Measurements from ENCODE around the gene SPATA13. TPM values are rescaled to one million over a fixed set of nuclear protein-coding genes. Genes with fewer than 3 reads are reported as not detected.

Gene SPATA13
- total RNA-seq, 2 donors from 2014 or later: 19.4 to 24.8 TPM

GRCh38 chr13:24217601-24218281 lies 57.2 kb downstream of the SPATA13 start:
- Mint-ChIP-seq H3K36me3 (ENCODE audit: low read depth) (peaks cover 7% of the 10 kb centered on the region), H3K9me3 (no peaks in the 10 kb centered on the region), H3K4me1 (peaks cover 31% of the 10 kb centered on the region), H3K27ac (peak overlapping the region; percentile 72), H3K4me3 (no peak overlapping the region), H3K27me3 (ENCODE audit: insufficient read depth) (no peaks in the 10 kb centered on the region)
- H3K9ac ChIP-seq (ENCODE audit: extremely low read depth, low read length, poor library complexity, severe bottlenecking): no peak overlapping the region
- H3K4me1 ChIP-seq (ENCODE audit: control insufficient read depth, insufficient read depth, low read length): peaks cover 7% of the 10 kb centered on the region
- H3K27me3 ChIP-seq (ENCODE audit: control insufficient read depth, insufficient read depth, low read length, poor library complexity, severe bottlenecking): no peaks in the 10 kb centered on the region
- 85 to 100% methylated on average over 3 to 6 of the region's 6 CpGs for WGBS, 2 experiments (ENCODE audit: insufficient coverage in 1 of 2, insufficient read length in 1 of 2)
- H3K4me3 ChIP-seq (ENCODE audit: low read length): no peak overlapping the region
- H3K27ac ChIP-seq (ENCODE audit: low read depth, low read length): no peak overlapping the region
- H3K9me3 ChIP-seq (ENCODE audit: control insufficient read depth, low read length): no peaks in the 10 kb centered on the region
- TF ChIP-seq CTCF (conservative IDR thresholded peaks at IDR 0.05): no peak
- peak; percentile 67 for DNase-seq
- no peaks in the 10 kb centered on the region for H3K36me3 ChIP-seq (ENCODE audit: control insufficient read depth, insufficient read depth, low read length)

- no peak overlapping the region for H3K9ac ChIP-seq (ENCODE audit: extremely low read depth, low read length, poor library complexity, severe bottlenecking)
- H3K27ac Mint-ChIP-seq: peak overlapping the region; percentile 72
- H3K36me3 Mint-ChIP-seq (ENCODE audit: low read depth): peaks cover 7% of the 10 kb centered on the region
Observed at GRCh38 chr13:24218338-24218737, 57.8 kb downstream of the SPATA13 start.

GRCh38 chr13:24218977-24219376 lies 58.5 kb downstream of the SPATA13 start:
- Histone ChIP-seq H3K27me3 (ENCODE audit: control insufficient read depth, insufficient read depth, low read length, poor library complexity, severe bottlenecking) (no peaks in the 10 kb centered on the region), H3K4me1 (ENCODE audit: control insufficient read depth, insufficient read depth, low read length) (peaks cover 6% of the 10 kb centered on the region), H3K27ac (ENCODE audit: low read depth, low read length) (no peak overlapping the region), H3K36me3 (ENCODE audit: control insufficient read depth, insufficient read depth, low read length) (no peaks in the 10 kb centered on the region), H3K9ac (ENCODE audit: extremely low read depth, low read length, poor library complexity, severe bottlenecking) (no peak overlapping the region), H3K4me3 (ENCODE audit: low read length) (no peak overlapping the region), H3K9me3 (ENCODE audit: control insufficient read depth, low read length) (no peaks in the 10 kb centered on the region)
- 98 to 100% methylated on average over 1 to 2 of the region's 2 CpGs for WGBS, 2 experiments (ENCODE audit: insufficient coverage in 1 of 2, insufficient read length in 1 of 2)
- peaks cover 8% of the 10 kb centered on the region for H3K36me3 Mint-ChIP-seq (ENCODE audit: low read depth)
- H3K27me3 Mint-ChIP-seq (ENCODE audit: insufficient read depth): no peaks in the 10 kb centered on the region
- no peaks in the 10 kb centered on the region for H3K9me3 Mint-ChIP-seq
- no peak for DNase-seq
- peaks cover 28% of the 10 kb centered on the region for H3K4me1 Mint-ChIP-seq
- TF ChIP-seq CTCF (conservative IDR thresholded peaks at IDR 0.05): no peak
- no peak overlapping the region for H3K27ac Mint-ChIP-seq
- no peak overlapping the region for H3K4me3 Mint-ChIP-seq

More at GRCh38 chr13:24218338-24218737, 57.8 kb downstream of the SPATA13 start:
- DNase-seq: no peak
- no peak overlapping the region for H3K27ac ChIP-seq (ENCODE audit: low read depth, low read length)
- Mint-ChIP-seq H3K27me3 (ENCODE audit: insufficient read depth) (no peaks in the 10 kb centered on the region), H3K4me3 (no peak overlapping the region), H3K4me1 (peaks cover 28% of the 10 kb centered on the region), H3K9me3 (no peaks in the 10 kb centered on the region)
- H3K9me3 ChIP-seq (ENCODE audit: control insufficient read depth, low read length): no peaks in the 10 kb centered on the region
- H3K36me3 ChIP-seq (ENCODE audit: control insufficient read depth, insufficient read depth, low read length): no peaks in the 10 kb centered on the region
- TF ChIP-seq CTCF (conservative IDR thresholded peaks at IDR 0.05): no peak
- 82 to 86% methylated on average over 3 of the region's 3 CpGs for WGBS, 2 experiments (ENCODE audit: insufficient coverage in 1 of 2, insufficient read length in 1 of 2)
- no peak overlapping the region for H3K4me3 ChIP-seq (ENCODE audit: low read length)
- peaks cover 6% of the 10 kb centered on the region for H3K4me1 ChIP-seq (ENCODE audit: control insufficient read depth, insufficient read depth, low read length)
- no peaks in the 10 kb centered on the region for H3K27me3 ChIP-seq (ENCODE audit: control insufficient read depth, insufficient read depth, low read length, poor library complexity, severe bottlenecking)

All from endodermal cell (in vitro differentiated cells).